ENCODE results near the gene ETV4. TPM values are rescaled to one million over a fixed set of nuclear protein-coding genes. Genes with fewer than 3 reads are reported as not detected.

ETV4 gene
- total RNA-seq, 2 donors from 2014 or later = 1.4 to 9.0 TPM

DNA sequence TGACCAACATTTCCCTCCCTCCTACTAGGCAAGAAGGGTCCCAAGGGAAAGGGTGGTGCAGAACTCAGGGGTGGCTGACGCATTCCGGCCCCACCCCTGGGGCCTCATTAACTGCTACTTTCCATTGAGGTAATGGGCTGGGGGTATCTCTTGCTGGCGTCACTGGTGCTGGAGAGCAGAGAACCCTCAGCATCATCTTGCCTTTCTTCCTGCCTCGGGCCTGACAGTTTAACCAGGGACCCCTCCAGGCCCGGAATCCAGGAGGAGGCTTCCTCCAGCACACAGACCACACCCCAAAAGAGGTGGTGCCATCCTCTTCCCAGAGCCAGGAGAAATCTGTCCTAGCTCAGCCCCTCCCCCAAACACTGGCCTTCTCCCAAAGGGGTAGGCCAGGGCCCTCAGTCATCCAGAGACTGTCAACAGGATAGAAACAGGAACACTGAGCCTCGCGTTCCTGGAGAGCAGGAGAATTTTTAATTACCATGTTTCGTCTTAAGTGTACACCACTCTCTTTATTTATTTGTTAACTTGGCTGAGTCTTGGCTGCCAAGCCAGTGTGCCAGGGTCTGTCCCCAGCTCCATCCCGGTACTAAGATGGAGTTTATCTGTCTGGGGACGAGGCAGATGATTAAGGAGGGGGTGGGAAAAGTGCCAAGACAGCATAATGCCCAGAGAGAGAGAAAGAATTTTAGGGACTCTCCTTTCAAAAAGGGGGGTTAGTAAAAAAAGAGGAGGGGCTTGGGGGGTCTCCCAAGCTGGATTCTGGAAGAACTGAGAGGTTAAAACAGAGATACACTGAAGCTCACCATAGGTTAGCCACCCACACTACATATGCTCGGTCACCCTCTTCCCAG is 5.1 kb downstream of the ETV4 start:
- Histone ChIP-seq H3K4me1 (no peaks in the 10 kb centered on the region), H3K4me3 (no peak overlapping the region), H3K9me3 (no peaks in the 10 kb centered on the region), H3K36me3 (no peaks in the 10 kb centered on the region), H3K9ac (ENCODE audit: low read depth in 2 of 2, low read length in 2 of 2) (no peak overlapping the region), H3K27me3 (no peaks in the 10 kb centered on the region), H3K27ac (no peak overlapping the region)
- intact Hi-C loops (cut with DNase I) = no loop called here
- TF ChIP-seq, protein P1, sequence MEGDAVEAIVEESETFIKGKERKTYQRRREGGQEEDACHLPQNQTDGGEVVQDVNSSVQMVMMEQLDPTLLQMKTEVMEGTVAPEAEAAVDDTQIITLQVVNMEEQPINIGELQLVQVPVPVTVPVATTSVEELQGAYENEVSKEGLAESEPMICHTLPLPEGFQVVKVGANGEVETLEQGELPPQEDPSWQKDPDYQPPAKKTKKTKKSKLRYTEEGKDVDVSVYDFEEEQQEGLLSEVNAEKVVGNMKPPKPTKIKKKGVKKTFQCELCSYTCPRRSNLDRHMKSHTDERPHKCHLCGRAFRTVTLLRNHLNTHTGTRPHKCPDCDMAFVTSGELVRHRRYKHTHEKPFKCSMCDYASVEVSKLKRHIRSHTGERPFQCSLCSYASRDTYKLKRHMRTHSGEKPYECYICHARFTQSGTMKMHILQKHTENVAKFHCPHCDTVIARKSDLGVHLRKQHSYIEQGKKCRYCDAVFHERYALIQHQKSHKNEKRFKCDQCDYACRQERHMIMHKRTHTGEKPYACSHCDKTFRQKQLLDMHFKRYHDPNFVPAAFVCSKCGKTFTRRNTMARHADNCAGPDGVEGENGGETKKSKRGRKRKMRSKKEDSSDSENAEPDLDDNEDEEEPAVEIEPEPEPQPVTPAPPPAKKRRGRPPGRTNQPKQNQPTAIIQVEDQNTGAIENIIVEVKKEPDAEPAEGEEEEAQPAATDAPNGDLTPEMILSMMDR (IDR thresholded peaks at IDR 0.05) = no peak
- no peak for DNase-seq

GRCh38 chr17:43536236-43536992 is 9.7 kb downstream of the ETV4 start:
- H3K36me3 ChIP-seq = no peaks in the 10 kb centered on the region
- intact Hi-C loops (cut with DNase I) = no loop called here
- TF ChIP-seq, protein P1 (IDR thresholded peaks at IDR 0.05) = no peak
- DNase-seq = no peak
- no peaks in the 10 kb centered on the region for H3K9me3 ChIP-seq
- H3K9ac ChIP-seq (ENCODE audit: low read depth in 2 of 2, low read length in 2 of 2) = no peak overlapping the region
- H3K27ac ChIP-seq = no peak overlapping the region
- H3K4me1 ChIP-seq = no peaks in the 10 kb centered on the region
- no peak overlapping the region for H3K4me3 ChIP-seq
- H3K27me3 ChIP-seq = no peaks in the 10 kb centered on the region

DNA sequence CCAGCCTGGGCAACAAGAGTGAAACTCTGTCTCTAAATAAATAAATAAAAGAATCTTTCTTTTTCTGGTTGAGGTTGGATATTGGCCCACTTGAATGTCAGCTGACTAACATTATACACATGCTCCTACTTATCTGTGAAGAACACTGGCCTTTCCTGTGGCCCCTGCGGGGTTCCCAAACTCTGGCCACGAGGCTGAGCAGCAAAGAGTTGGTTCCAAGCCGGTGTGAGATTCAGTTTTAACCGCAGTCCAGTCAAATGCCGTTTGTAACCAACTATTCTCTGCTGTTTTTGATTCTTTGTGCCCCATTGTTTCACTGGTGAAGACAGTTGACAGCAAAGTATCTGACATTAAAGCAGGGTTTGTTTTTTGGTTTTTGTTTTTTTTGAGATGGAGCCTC is 11.2 kb downstream of the ETV4 start:
- Histone ChIP-seq H3K27ac (no peak overlapping the region), H3K4me3 (no peak overlapping the region), H3K9me3 (no peaks in the 10 kb centered on the region), H3K4me1 (no peaks in the 10 kb centered on the region), H3K36me3 (no peaks in the 10 kb centered on the region), H3K9ac (ENCODE audit: low read depth in 2 of 2, low read length in 2 of 2) (no peak overlapping the region), H3K27me3 (no peaks in the 10 kb centered on the region)
- TF ChIP-seq, protein P1 (IDR thresholded peaks at IDR 0.05) = no peak
- intact Hi-C loops (cut with DNase I) = no loop called here
- DNase-seq = no peak

DNA sequence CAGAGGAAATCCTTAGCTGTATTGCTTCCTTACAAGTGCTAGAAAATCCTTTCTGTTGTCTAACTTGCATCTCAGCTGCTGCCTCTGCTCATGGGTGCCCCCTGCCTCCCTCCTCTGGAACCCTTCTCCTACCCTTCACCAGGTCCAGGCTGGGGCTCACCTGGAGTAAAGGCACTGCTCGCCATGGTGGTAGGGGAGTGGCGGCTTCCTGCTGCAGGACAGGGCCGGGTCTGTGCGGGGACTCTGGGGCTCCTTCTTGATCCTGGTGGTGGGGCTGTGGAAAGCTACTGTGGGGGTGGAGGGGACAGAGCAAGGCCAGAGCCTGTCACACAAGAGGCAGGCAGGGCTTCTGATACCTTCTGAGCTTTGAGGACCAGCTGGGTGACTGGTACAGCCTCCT is 12.4 kb downstream of the ETV4 start:
- H3K27ac ChIP-seq = no peak overlapping the region
- intact Hi-C loops (cut with DNase I) = no loop called here
- no peaks in the 10 kb centered on the region for H3K27me3 ChIP-seq
- no peaks in the 10 kb centered on the region for H3K9me3 ChIP-seq
- TF ChIP-seq, protein P1 (IDR thresholded peaks at IDR 0.05) = no peak
- DNase-seq = no peak
- no peak overlapping the region for H3K4me3 ChIP-seq
- H3K4me1 ChIP-seq = no peaks in the 10 kb centered on the region
- no peaks in the 10 kb centered on the region for H3K36me3 ChIP-seq
- no peak overlapping the region for H3K9ac ChIP-seq (ENCODE audit: low read depth in 2 of 2, low read length in 2 of 2)

DNA sequence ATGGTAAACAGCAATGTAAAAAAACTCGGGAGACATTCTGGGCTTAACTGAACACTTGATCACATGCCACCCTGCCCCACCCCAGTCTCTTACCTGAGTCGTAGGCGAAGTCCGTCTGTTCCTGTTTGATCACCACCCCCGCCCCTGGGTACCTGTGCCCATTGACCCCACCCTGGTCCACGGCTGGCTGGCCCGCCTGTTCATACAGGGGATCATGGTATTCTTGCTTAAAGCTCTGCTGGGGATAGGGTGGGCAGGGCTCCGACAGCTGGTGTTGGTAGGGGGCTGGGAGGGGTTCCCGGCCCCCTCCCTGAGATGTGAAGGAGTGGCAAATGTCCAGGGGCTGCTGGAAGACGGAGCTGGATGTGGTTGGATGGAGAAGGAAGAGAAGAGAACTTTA is 13.6 kb downstream of the ETV4 start:
- H3K4me1 ChIP-seq = no peaks in the 10 kb centered on the region
- DNase-seq = peak; percentile 81
- intact Hi-C loops (cut with DNase I) = no loop called here
- no peaks in the 10 kb centered on the region for H3K27me3 ChIP-seq
- H3K9me3 ChIP-seq = no peaks in the 10 kb centered on the region
- no peak overlapping the region for H3K27ac ChIP-seq
- TF ChIP-seq, protein P1 (IDR thresholded peaks at IDR 0.05) = no peak
- no peaks in the 10 kb centered on the region for H3K36me3 ChIP-seq
- H3K9ac ChIP-seq (ENCODE audit: low read depth in 2 of 2, low read length in 2 of 2) = no peak overlapping the region
- no peak overlapping the region for H3K4me3 ChIP-seq
